GM12873 (cell line): ENCODE data around the gene DNAJC15.

Source experiments
- CTCF ChIP-seq: IDR thresholded peaks from 2 replicates; pipeline ENCODE4 v1.5.1; 2012; ENCODE audit warnings: low read depth, mild to moderate bottlenecking, moderate library complexity, low read length, control low read depth; ENCODE audit not compliant: insufficient read depth; ENCODE audit errors: missing control alignments

DNAJC15 gene

DNA sequence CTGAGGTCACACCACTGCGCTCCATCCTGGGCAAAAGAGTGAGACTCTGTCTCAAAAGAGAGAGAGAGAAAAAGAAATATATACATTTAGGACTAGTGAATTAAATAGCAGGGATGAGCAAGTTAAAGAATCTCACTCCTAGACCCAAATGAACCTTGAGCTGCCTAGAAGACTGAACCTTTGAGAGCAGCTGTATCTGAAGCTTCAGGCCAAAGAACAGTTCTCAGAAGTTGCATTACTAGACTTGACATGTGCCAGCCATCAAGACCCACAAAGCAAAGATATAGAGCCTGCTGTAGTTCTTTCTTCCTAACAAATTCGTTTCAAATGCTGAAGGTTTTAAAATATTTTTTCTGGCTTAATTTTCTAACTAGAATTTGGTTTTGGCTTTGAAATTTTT is 16.6 kb downstream of the DNAJC15 start:
- no peak for TF ChIP-seq CTCF

- no peak for TF ChIP-seq CTCF
Observed at GRCh38 chr13:43041369-43041921, 18.1 kb downstream of the DNAJC15 start.

GRCh38 chr13:43042410-43042921 is 19.1 kb downstream of the DNAJC15 start:
- TF ChIP-seq CTCF = no peak

DNA sequence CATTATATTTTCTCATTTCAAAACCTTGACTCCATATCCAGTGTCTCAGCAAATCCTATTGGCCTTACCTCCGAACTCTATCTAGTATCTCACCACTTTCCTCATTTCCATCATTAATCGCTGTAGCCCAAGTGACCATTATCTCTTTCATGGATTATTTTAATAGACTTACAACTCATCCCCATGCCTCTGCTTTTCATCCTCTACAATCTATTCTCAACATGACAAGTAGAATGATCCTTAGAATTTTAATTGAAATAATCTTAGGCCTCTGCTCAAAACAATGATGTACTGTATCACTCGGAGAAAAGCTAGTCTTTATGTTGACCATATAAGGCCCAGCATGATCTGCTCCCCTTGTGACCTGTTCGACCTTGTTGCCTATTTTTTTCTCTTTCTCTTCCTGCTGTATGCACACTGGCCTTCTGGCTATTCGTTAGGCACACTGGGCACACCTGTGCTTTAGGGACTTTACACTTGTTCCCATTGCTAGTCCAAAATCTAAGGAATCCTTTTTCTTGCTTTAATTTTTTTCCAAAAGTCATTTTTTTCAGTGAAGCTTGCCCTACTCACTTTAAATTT is 21.4 kb downstream of the DNAJC15 start:
- TF ChIP-seq CTCF = no peak

DNA sequence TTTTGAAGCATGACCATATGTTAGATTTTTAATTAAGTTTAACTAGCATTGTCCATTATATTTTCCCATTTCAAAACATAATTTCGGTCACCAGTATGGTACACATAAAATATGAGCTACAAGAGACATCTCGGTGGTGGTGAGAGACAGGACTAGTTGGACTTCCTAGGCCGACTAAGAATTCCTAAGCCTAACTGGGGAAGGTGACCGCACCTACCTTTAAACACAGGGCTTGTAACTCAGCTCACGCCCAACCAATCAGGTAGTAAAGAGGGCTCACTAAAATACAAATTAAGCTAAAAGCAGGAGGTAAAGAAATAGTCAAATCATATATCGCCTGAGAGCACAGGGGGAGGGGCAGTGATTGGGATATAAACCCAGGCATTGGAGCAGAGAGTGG is 22.9 kb downstream of the DNAJC15 start:
- TF ChIP-seq CTCF = no peak

- no peak for TF ChIP-seq CTCF
Observed at GRCh38 chr13:43054803-43055802, 31.7 kb downstream of the DNAJC15 start.
